IMR-90 (cell line): ENCODE measurements around the gene CDH1. TPM values are rescaled to one million over a fixed set of nuclear protein-coding genes. Genes with fewer than 3 reads are reported as not detected.

Source experiments
- ATAC-seq: fragments of 200-7000 bp; cut with Tn5 transposase; 2 replicates; pipeline ENCODE4 v1.9.1; 2020; ENCODE audit warnings: low read depth, mild to moderate bottlenecking, moderate library complexity
- BruUV-seq: library from RNA; stranded (reverse); fragments of 400-500 nt; replicated peaks from 2 replicates; lab custom pipeline; 2021; lab: Mats Ljungman, UMichigan
- CTCF ChIA-PET: fragments of 300-600 bp; formaldehyde crosslinking; extraction: SDS; loops from one replicate; lab custom pipeline; 2021; ENCODE audit warnings: antibody characterized with exemption; lab: Yijun Ruan, JAX
- POLR2A ChIA-PET: fragments of 300-600 bp; sonication (Branson Sonifier 250); formaldehyde crosslinking; loops from one replicate; lab custom pipeline; 2022; ENCODE audit warnings: antibody characterized with exemption; ENCODE audit not compliant: unreplicated experiment; lab: Charles Lee
- DNase-seq: peaks from one replicate; pipeline ENCODE4 v3.0.0; 2013
- H2AFZ ChIP-seq: replicated peaks from 2 replicates; pipeline ENCODE3; 2013; ENCODE audit warnings: low read length, mild to moderate bottlenecking; ENCODE audit not compliant: poor library complexity
- H2AK5ac ChIP-seq: 2 replicates; pipeline ENCODE4 v1.6.1; 2013; ENCODE audit warnings: low read depth, low read length, inconsistent platforms
- H2AK9ac ChIP-seq: replicated peaks from 2 replicates; pipeline ENCODE3; 2013; ENCODE audit warnings: mild to moderate bottlenecking, low read depth, low read length, moderate library complexity; ENCODE audit not compliant: poor library complexity
- H2BK120ac ChIP-seq: 2 replicates; pipeline ENCODE4 v1.6.1; 2013; ENCODE audit warnings: low read depth, low read length, inconsistent platforms
- H2BK15ac ChIP-seq: 3 replicates; pipeline ENCODE4 v1.6.1; 2013; ENCODE audit warnings: low read depth, low read length, inconsistent platforms
- H2BK20ac ChIP-seq: 2 replicates; pipeline ENCODE4 v1.6.1; 2013; ENCODE audit warnings: low read depth, mild to moderate bottlenecking, inconsistent platforms, low read length, moderate library complexity
- H2BK5ac ChIP-seq: 2 replicates; pipeline ENCODE4 v1.6.1; 2013; ENCODE audit warnings: mild to moderate bottlenecking, low read depth, low read length, inconsistent platforms; ENCODE audit not compliant: poor library complexity, severe bottlenecking
- H3K14ac ChIP-seq: replicated peaks from 2 replicates; pipeline ENCODE4 v1.6.1; 2013; ENCODE audit warnings: low read depth, low read length, inconsistent platforms
- H3K18ac ChIP-seq: 2 replicates; pipeline ENCODE4 v1.6.1; 2013; ENCODE audit warnings: low read depth, low read length, control low read depth
- H3K23ac ChIP-seq: 2 replicates; pipeline ENCODE4 v1.6.1; 2013; ENCODE audit warnings: low read depth, low read length, inconsistent platforms
- H3K27ac ChIP-seq: 2 replicates; pipeline ENCODE4 v1.5.1; 2013; ENCODE audit warnings: mild to moderate bottlenecking, control low read depth, low read length; ENCODE audit not compliant: insufficient read depth
- H3K27me3 ChIP-seq: 2 replicates; pipeline ENCODE4 v1.6.1; 2013; ENCODE audit warnings: low read length; ENCODE audit not compliant: control insufficient read depth, insufficient read depth
- H3K36me3 ChIP-seq: 2 replicates; pipeline ENCODE4 v1.6.1; 2013; ENCODE audit warnings: low read length, mixed read lengths; ENCODE audit not compliant: control insufficient read depth, insufficient read depth
- H3K4ac ChIP-seq: 2 replicates; pipeline ENCODE4 v1.6.1; 2013; ENCODE audit warnings: low read depth, low read length, inconsistent platforms
- H3K4me1 ChIP-seq: 2 replicates; pipeline ENCODE4 v1.6.1; 2013; ENCODE audit warnings: low read length, mixed read lengths; ENCODE audit not compliant: control insufficient read depth, insufficient read depth
- H3K4me2 ChIP-seq: 2 replicates; pipeline ENCODE4 v1.6.1; 2013; ENCODE audit warnings: low read depth, mild to moderate bottlenecking, control low read depth, low read length, moderate library complexity
- H3K4me3 ChIP-seq: 2 replicates; pipeline ENCODE4 v1.5.1; 2013; ENCODE audit warnings: low read depth, mild to moderate bottlenecking, control low read depth, low read length, moderate library complexity; ENCODE audit not compliant: insufficient read depth
- H3K56ac ChIP-seq: 2 replicates; pipeline ENCODE4 v1.6.1; 2013; ENCODE audit warnings: low read length, inconsistent platforms; ENCODE audit not compliant: insufficient read depth; ENCODE audit errors: extremely low read depth
- H3K79me1 ChIP-seq, 2 experiments: 2 replicates each; pipeline ENCODE4 v1.6.1; 2013; ENCODE audit warnings: low read length in 2 of 2, inconsistent platforms in 1 of 2, low read depth in 1 of 2
- H3K9ac ChIP-seq: 2 replicates; pipeline ENCODE4 v1.6.1; 2013; ENCODE audit warnings: low read depth, low read length, control low read depth
- H3K9me1 ChIP-seq: 2 replicates; pipeline ENCODE4 v1.6.1; 2013; ENCODE audit warnings: low read length, inconsistent platforms; ENCODE audit not compliant: insufficient read depth
- H3K9me3 ChIP-seq: 2 replicates; pipeline ENCODE4 v1.6.1; 2013; ENCODE audit warnings: low read length; ENCODE audit not compliant: control insufficient read depth, insufficient read depth
- H4K20me1 ChIP-seq: 2 replicates; pipeline ENCODE4 v1.6.1; 2013; ENCODE audit warnings: low read length, inconsistent platforms; ENCODE audit not compliant: insufficient read depth
- H4K5ac ChIP-seq: 2 replicates; pipeline ENCODE4 v1.6.1; 2013; ENCODE audit warnings: mild to moderate bottlenecking, low read depth, low read length, control low read depth
- H4K8ac ChIP-seq, 2 experiments: 2 replicates each; pipeline ENCODE4 v1.6.1; 2013; ENCODE audit warnings: low read depth in 2 of 2, low read length in 2 of 2, control low read depth in 1 of 2, inconsistent platforms in 1 of 2
- H4K91ac ChIP-seq: 2 replicates; pipeline ENCODE4 v1.6.1; 2013; ENCODE audit warnings: low read depth, low read length, inconsistent platforms; ENCODE audit not compliant: insufficient read depth
- BHLHE40 ChIP-seq: fragments of 150-350 bp; IDR thresholded peaks from 2 replicates; pipeline ENCODE4 v1.6.1; 2016; ENCODE audit warnings: mild to moderate bottlenecking, low read depth, low read length
- CHD1 ChIP-seq: IDR thresholded peaks from 2 replicates; pipeline ENCODE4 v1.6.1; 2012; ENCODE audit warnings: low read depth, low read length, improper control_type of control experiment
- FOS ChIP-seq: fragments of 150-350 bp; IDR thresholded peaks from 2 replicates; pipeline ENCODE4 v1.6.1; 2016; ENCODE audit warnings: low read depth, low read length
- MXI1 ChIP-seq: IDR thresholded peaks from 2 replicates; pipeline ENCODE4 v1.6.1; 2012; ENCODE audit warnings: low read depth, mild to moderate bottlenecking, low read length, moderate library complexity, borderline replicate concordance
- POLR2A ChIP-seq: IDR thresholded peaks from 2 replicates; pipeline ENCODE4 v1.6.1; 2012; ENCODE audit warnings: mild to moderate bottlenecking, low read depth, low read length
- RAD21 ChIP-seq: IDR thresholded peaks from 2 replicates; pipeline ENCODE4 v1.6.1; 2012; ENCODE audit warnings: low read length, improper control_type of control experiment
- RFX5 ChIP-seq: IDR thresholded peaks from 2 replicates; pipeline ENCODE4 v1.8.0; 2012; ENCODE audit warnings: low read depth, mild to moderate bottlenecking, low read length, moderate library complexity
- SMC3 ChIP-seq: fragments of 150-350 bp; IDR thresholded peaks from 2 replicates; pipeline ENCODE4 v1.6.1; 2016; ENCODE audit warnings: low read depth, mild to moderate bottlenecking, antibody characterized with exemption, low read length, moderate library complexity
- WGBS, 2 experiments: methylation state at CpG; one replicate each; pipeline versions ENCODE4 v1.1.5 to v1.1.7; 2013; ENCODE audit warnings: missing lambda C conversion rate in 2 of 2; ENCODE audit not compliant: insufficient read length in 1 of 2; ENCODE audit errors: extremely low coverage in 2 of 2; 5-methylcytosine and 5-hydroxymethylcytosine counted together
- dilution Hi-C: fragments of 300-500 bp; cut with HindIII; formaldehyde crosslinking; loops from one replicate; pipeline ENCODE4 v1.14.3; 2018; ENCODE audit warnings: low sequenced_read_pairs; ENCODE audit not compliant: unreplicated experiment
- in situ Hi-C: fragments of 300-500 bp; cut with MboI; formaldehyde crosslinking; loops from 3 replicates; pipeline ENCODE4 v1.14.3; 2019; ENCODE audit warnings: low sequenced_read_pairs, inconsistent platforms, mixed read lengths
- intact Hi-C: fragments of 100-400 bp; cut with micrococcal nuclease; formaldehyde crosslinking; loops from 2 replicates; pipeline ENCODE4 v1.10.0; 2022
- polyA plus RNA-seq, 3 experiments: library from polyadenylated mRNA; depleted of rRNA; stranded (reverse); fragments of >200 nt; gene quantifications; 2 replicates each; pipeline ENCODE4 v1.2.3, GENCODE V29; 2012; ENCODE audit warnings: low replicate concordance in 1 of 3
- total RNA-seq: library from RNA; depleted of rRNA; stranded (reverse); fragments of >200 nt; gene quantifications from 2 replicates; pipeline ENCODE4 v1.2.3, GENCODE V29; 2012

CDH1 gene
- total and polyA plus RNA-seq, 2 of the 4 experiments (the other 2 are of a cell fraction), result under 0.01 TPM; not detected in 1

- Histone ChIP-seq H3K9ac (no peak overlapping the region), H2BK120ac (no peak overlapping the region), H3K14ac (no peak overlapping the region), H2BK5ac (no peak overlapping the region), H3K56ac (no peak overlapping the region), H4K91ac (no peak overlapping the region), H2BK20ac (no peak overlapping the region), H3K23ac (no peak overlapping the region), H3K9me1 (0 out of 2 replicates have a peak, but pooled peaks cover 3% of the 10 kb centered on the region), H3K4me2 (no peak overlapping the region), H4K5ac (no peak overlapping the region), H3K18ac (no peak overlapping the region), H2AFZ (no peak overlapping the region), H3K27ac (no peak overlapping the region), H3K9me3 (no peaks in the 10 kb centered on the region), H4K20me1 (no peaks in the 10 kb centered on the region), H3K36me3 (peaks cover 5% of the 10 kb centered on the region), H3K79me1 (peaks cover 10 to 12% of the 10 kb centered on the region in 2 experiments; a peak in 3 of 4 replicates), H3K4me3 (no peak overlapping the region), H2BK15ac (no peak overlapping the region), H3K27me3 (no peaks in the 10 kb centered on the region), H2AK9ac (no peak overlapping the region), H3K4ac (no peak overlapping the region), H2AK5ac (no peak overlapping the region), H3K4me1 (no peaks in the 10 kb centered on the region), H4K8ac (no peak overlapping the region)
- in situ Hi-C loops, result no loop called here
- no TSS peak for BruUV-seq
- no peak for ATAC-seq
- ChIA-PET POLR2A (no interaction called here), CTCF (no interaction called here)
- intact Hi-C loops, result no loop called here
- no CpG with 5 or more reads among the region's 15 CpGs for WGBS, 2 experiments
- DNase-seq, result no peak
- dilution Hi-C loops, result no loop called here
- TF ChIP-seq BHLHE40 (no peak), MXI1 (no peak), CHD1 (no peak), RFX5 (no peak), FOS (no peak), POLR2A (no peak), RAD21 (no peak), SMC3 (no peak)
Measured at GRCh38 chr16:68860978-68861892, 124.1 kb downstream of the CDH1 start.
